ENCODE measurements around the gene MGAT3.

MGAT3 gene

DNA sequence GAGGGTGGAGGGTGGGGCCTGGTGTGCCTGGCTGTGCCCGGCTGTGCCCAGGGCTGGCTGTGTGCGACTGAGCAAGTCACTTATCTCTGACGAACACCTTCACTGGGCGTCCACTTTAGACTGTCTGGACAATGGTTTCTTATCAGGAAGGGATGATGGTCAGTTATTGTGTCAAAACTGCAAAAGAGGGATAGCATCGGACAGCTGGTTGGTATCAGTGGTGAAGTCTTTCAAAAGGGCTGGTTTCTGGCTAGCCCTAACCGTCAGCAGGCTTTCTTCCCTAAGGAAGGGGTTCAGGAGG is 4.1 kb upstream of the MGAT3 start:
- no peak for DNase-seq

DNA sequence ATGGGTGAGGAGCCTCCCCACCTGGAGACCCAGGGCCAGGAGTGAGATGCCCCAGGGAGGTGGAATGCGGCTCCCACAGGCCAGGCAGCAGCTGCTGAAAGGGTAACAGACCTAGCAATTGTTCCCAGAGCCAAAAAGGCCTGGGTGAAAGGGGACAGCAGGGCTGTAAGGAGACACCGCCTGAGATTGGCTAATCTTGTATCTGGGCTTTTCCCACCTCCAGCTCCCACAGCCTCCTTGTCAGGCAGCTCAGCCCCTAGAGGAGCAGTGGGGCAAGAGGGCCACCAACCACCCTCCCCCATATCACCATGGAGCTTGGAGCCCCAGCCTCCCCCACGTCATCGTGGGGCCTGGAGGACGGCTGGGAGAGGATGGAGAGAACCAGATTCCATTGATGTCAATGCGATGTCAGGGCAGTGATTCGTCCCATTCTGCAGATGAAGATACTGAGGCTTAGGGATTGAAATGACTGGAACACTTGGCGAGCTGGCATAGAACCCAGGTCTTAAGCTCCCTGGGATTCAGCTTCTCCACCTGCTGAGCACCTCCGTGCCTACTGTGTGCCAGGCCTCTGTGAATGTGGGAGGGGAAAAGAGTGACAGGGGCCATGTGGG is 2.9 kb upstream of the MGAT3 start:
- DNase-seq = no peak

DNA sequence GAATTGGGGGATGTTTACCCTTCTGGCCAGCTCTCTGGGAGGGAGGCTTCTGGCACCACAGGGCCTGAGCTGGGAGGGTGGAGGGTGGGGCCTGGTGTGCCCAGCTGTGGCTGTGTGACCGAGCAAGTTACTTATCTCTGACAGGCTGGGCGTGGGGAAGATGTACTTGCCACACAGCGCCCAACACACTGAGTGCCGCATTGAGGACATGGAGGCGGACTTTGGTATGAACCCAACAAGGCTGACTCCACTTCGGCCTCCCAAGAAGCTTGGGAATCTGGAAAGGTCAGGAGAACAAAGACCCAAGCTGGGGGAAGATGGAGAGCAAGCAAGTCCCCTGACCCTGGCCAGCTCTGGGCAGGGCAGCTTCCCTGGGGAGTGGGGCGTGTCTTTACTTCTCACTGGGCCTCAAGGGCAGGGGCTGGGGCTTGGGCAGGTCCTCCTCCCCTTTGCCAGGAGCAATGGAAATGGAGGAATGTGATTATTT is 2.4 kb upstream of the MGAT3 start:
- DNase-seq = no peak

DNA sequence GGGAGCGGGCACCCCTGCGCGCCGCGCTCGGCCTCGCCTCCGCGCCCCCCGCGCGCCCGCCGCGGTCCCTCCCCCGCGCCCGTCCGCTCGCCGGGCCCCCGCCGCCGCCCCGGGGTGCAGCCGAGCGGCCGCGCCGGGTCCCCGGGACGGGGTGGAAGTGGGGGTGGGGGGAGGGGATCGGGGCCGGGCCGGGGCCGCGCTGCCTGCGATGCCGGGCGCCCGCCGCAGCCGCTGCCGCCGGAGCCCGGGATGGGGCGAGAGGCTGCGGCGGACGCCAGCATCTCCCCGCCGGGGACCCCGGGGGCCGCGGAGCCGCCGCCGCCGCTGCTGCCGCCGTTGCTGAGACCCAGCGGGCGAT is 365 bp downstream of the MGAT3 start:
- DNase-seq = no peak

DNA sequence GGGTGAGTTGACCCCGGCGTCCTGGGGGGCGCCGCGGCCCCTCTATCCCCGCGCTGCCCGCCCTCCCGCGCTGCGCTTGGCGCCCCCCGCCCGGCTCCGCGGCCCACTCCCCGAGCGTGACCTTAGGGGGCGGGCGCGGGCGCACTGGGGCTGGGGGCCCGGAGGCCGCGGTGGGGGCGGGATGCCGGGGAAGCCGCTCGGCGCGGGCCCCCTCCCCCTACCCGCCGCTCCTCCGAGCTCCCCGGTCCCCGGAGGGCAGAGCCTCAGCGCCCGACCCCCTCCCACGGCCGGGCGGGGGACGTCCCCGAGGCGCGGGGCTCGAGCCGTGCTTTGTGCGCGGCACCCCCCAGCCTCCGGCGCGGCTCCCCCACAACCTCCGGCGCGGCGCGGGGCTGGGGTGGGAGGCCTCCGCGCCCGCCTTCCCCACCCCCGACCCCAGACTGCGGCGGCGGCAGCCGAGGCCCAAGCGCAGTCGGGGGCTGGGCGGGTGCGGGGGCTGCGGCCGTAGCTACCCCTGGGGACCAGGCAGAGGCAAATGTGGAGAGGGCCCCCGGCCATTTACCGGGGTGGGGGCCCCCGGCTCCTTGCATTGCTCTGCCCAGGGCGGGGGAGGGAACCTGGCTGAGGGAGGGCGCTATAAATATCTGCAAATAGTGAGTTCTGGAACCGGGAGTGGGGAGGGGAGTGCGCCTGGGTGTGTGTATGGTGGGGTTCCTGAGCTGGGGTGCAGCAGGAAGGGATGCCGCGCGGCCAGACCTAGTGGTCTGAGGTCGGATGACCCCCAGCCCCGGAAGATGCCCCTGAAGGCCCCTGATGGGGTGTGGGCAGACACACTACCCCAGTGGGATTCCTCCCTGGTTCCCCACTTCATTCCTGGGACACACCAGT is 988 bp downstream of the MGAT3 start:
- DNase-seq = no peak

DNA sequence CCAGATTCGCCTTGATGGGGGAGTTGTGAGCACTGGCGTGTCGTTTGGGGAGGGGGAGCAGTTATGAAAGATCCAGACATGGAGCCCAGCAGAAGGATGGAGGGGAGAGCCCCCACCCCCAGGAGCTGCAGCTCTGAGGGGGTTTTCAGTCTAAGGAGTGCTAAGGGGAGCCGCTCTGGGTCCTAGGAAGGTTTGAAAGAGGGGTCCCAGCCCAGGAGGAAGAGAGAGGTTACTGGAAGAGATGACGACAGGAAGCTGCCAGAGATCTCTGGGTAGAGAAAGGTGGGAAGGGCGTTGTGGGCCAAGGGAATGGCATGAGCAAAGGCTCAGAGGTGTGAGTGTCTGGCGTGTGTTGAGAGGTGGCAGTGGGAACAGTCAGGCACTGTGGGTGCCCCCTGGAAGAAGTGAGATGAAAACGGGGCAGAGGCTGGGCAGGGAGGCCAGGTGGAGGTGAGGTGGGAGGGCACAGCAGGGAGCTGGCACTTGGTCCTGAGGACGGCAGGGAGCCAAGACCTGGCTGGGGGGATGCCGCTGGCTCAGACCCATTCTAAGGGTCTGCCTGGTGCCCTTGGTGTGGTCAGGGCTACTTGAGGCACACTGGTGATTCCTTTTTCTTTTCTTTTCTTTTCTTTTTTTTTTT is 1.8 kb downstream of the MGAT3 start:
- no peak for DNase-seq

DNA sequence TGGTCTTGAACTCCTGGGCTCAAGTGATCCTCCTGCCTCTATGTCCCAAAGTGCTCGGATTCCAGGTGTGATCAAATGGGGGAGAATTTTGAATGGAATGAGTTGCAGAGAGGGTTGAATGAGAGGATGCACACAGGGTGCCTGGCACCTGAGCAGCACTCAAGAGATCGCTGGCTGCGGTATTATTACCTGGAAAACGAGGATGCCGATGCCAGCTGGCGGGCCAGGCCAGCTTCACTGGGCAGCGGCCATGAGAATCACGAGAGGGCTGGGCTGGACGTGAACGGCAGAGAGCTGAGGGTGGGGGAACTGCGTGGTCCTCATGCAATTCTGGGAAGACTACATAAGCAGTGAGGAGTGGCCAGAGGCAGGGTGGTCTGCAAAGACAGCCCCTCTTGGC is 2.9 kb downstream of the MGAT3 start:
- DNase-seq = no peak

DNA sequence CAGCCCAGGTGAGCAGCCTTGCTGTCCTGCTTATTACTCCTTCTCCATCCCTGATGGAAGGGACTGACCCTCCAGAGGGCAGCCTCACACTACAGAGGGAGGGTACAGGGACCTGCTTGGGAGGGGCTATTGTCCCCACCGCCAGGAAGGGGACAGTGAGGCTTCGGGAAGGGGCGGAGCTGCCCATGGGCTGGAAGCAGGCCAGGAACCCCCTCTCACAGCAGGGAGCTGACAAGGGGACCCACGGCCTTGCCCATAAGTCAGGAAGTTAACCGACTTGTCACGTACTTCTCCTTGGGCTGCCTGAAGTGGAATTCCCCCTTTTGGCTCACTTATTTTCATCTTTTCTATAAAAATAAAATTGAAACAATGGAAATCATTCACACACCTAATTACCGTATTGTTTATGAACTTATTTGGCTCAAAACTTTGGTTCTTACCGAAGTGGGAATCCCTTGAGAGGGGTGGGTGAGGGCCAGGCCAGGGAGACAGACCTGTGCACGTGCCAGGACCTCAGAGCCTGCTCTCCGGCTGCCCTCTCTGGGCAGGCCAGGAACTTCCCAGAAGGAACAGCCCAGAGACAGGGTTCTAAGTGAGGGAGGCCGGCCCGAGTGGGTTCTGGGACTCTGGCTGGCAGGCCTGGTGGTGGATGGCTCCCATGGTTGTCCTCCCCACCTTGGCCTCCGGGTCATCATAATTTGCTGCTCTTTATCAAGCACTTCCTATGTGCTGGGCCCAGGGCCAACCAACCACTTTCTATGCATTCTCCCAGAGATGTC is 5.8 kb downstream of the MGAT3 start:
- no peak for DNase-seq

DNA sequence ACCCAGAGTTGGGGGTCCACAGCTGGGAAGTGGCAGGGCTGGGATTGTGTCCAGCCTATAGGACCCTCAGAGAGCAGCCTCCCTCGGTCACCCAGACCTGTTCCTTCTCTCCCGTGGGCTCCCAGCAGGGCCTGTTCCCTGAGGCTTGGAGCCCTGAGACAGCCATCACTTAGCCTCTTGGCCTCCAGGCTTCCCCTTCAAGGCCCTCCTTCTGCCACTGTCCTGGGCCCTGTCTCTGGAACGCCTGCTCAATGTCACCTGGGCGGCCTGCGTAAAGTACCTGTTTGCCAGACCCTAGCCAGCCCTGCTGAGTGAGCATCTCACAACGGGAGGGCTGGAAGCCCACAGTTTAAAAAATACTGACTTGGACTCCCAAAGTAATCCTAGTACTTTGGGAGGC is 6.5 kb downstream of the MGAT3 start:
- no peak for DNase-seq

DNA sequence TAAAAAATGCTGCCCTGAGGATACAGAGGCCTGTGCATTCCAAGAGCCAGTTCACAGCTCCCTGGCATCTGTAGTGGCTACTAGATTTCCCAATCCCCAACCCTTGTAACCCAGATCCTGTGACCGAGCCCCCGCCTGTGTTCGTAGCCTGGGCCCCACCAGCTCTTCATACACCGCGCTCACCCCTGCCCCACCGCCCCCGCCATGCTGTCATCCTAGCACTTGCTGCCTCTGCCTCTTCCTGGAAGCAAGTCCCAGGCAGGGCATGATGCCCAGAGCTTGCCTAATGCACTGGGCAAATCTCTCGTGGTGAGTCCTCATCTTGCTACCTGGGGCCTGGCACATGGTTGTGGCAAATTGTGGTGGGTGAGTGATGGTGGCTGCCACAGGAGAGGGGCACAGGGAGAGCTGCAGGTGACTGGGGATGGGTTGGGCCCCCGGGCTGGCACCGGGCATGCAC is 7.1 kb downstream of the MGAT3 start:
- no peak for DNase-seq

DNA sequence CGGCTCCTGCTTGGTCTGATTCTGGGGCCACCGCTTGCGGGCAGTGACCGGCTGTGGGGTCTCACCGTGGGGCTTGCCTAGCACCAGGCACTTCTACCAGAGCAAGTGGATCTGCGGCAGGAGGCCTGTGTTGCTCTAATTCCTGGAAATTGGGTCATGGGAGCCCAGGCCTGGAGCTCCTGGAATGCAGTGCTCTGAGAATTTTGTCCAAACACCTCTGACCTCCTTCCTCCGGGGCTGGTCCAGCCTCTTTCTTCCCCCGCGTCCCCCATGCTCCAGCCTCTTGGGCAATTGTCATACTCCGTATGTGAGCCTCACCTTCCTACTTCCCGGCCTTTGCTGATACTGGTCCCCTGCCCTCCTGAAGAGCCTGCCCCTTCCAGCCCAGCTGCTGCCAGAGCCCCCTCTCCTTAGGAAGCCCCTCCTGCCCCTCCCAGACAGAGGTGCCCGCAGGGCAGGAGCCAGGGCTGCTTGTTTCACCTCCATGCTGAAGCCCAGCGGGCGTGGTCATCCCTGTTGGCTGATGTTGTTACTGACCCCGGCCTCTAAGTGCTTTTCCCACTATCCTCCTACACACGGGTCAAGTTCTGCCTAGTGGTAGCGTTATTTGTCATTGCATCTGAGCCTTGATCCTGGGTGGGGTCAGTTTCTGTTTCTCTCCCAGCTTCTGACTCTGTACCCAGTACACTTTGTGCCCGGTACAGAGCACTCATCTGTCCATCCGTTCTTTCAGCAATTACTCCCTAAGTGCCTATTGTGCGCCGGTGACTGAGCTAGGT is 9.6 kb downstream of the MGAT3 start:
- DNase-seq = no peak

DNA sequence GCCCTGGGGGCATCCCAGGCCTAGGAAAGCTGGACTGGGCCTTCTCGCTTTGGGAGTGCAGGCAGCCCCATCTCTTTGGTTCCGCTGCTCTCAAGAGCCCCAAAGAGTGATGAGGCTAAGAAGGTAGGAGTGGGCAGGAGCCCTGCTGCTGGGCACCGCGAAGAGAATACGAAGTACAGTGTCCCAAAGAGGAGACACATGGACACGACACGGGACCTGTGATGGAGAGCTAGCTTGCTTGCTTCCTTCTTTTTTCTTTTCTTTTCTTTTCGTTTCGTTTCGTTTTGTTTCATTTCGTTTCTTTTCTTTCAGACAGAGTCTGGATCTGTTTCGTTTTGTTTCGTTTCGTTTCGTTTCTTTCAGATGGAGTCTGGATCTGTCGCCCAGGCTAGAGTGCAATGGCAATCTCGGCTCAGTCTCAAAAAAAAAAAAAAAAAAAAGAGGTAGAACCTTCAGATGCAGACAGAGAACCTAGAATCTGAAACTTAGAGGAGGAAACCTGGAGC is 10.6 kb downstream of the MGAT3 start:
- no peak for DNase-seq

DNA sequence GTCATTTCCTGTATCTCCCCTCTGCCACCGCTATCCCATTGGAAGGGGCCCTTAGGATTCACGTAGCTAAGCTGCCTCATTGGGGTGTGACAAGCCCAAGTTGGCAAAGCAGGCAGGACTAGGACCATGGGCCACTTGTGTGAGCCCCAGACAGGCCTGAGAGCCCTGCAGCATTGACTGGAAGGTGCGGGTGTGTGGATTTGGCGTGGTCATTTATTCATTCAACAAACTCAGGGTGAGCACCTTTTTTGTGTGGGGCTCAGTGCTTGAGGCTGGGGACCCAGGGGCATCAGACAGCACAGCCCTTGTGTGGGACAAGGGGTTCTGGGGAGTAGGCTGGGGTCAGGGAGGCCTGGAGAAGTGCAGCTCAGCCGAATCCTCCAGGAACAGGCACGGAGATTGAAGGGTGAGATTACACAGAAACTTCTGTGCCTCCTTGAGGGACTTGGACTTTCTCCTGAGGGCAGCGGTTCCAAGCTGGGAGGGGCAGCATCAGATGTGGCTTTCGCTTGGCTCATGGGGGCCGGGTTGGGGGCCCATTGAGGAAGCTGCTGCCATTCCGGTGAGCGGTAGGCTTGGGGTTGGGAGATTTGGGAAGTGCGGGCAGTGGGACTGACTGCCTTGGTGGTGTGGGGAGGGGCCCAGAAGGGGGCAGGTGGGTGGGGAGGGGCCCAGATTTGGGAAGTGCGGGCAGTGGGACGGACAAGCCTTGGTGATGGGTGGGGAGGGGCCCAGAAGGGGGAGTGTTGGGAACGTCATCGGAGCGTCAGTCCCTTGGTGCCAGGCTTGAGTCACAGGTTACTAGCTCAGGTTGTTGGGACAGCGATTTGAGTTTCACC is 11.9 kb downstream of the MGAT3 start:
- DNase-seq = no peak

DNA sequence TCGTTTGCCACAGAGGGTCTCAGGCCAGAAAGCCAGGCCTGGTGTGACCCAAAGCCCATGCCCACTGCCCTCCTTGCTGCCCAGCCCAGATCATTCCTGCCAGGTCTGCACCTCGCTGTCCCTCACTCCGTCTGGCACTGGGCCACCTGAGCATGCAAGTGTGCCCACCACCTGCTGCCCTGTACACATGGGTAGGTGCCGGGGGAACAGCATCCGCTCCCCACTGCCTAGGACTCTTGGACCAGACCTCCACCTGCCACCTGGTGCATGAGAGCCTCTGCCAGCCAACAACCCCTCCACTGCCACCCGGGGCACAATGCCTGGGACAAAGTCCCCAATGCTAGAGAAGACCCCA is 12.5 kb downstream of the MGAT3 start:
- no peak for DNase-seq

DNA sequence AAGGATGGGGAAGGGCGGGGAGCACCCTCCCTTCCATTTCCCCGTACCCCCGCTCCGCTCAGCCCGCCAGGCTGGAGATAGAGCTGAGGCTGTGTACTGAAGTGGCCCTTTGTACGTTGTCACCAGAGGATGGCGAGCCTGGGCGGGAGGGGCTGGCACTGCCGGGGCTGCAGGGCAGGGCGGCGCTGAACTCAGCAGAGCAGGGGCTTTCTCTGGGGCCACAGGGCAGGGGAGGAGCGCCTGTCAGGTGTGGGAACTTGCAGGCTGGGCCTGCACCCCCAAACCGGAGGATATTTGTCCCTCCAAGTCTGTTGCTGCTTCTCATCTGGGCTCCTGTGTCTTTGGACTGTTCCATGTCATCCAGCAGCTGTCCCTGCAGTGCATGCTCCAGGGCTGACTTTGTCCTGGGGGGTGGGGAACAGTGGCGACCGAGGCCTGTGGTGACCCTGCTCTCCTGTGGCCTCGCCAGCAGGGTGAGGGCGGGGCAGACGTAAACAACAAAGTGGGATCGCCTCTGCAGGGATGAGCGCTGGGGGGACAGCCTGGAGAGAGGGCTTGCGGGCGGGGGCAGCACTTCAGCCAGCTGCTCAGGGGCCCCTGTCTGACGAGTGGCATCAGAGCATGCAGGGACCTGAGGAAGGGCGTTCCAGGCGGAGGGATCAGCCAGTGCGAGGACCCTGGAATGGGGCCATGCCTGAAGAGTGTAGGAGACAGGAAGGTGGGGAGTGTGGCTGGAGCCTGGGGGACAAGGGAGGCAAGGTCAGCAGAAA is 13.1 kb downstream of the MGAT3 start:
- no peak for DNase-seq

DNA sequence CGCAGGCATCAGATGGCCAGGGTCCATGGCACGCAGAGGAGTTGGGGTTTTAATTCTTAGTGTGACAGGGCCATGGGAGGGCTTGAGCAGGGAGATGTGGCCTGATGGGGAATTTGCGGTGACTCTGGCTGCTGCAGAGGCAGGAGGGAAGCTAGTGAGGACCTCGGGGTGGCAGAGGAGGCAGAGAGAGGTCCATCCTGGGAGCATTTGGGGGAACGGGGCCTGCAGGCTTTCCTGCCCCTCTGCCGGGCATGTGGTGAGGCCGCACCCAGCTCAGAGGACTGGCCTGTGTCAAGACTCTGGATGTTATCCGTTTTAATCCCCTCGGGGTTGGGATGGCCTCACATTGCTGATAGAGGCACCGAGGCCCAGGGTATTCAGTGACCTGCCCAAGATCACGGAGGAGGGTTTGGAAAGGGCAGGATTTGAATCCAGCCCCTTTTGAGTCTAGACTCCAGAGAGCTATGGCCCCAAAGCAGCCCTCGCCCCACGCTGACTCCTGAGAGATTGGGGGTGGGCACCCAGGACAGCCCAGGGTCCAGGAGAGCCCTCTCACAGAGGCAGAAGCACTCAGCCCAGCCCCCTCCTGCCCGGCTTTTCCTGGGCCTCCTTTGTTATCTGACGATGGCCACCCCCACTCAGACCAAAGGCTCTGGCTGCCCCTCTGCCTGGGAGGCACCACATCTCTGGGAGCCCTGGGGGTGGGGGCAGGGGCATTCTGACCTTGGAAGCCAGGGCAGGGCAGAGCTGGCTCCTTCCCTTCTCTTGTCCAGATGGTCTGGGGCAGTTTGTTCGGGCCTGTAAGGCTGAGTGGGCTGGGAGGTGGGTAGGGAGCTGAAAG is 13.9 kb downstream of the MGAT3 start:
- DNase-seq = no peak

DNA sequence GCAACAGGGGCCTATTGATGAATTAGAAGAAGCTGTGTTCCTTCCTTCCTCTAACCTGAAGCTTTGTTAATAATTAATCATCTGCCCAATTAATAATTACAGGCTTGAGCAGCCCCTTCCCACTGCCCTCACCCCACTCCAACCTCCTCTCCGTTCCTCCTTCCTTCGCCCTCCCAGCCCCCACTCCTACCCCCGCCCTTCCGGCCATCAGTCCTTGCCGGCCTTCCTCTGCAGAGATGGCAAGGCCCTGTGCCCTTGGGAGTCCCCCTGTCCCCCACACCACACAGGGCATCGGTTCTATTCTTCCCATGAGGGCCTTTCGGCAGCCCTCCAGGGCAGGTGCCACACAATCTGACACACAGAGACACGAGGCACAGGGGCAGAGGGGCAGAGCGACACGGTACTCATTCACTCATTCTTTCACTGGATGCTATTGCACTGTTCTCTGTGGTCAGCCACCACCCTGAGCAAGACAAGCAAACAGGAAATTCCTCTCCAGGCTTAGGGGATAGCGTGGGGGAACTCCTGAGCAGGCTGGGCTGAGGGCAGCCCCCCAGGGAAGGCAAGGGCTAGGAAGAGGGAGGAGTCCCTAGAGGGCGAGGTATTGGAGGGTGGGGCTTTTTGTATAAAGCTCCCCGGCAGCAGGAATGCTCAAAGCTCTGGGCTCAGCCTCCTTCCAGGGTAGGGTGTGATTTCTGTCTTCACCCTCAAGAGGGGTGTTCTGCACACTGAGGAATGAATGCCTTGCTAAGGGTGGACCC is 14.7 kb downstream of the MGAT3 start:
- DNase-seq = no peak

DNA sequence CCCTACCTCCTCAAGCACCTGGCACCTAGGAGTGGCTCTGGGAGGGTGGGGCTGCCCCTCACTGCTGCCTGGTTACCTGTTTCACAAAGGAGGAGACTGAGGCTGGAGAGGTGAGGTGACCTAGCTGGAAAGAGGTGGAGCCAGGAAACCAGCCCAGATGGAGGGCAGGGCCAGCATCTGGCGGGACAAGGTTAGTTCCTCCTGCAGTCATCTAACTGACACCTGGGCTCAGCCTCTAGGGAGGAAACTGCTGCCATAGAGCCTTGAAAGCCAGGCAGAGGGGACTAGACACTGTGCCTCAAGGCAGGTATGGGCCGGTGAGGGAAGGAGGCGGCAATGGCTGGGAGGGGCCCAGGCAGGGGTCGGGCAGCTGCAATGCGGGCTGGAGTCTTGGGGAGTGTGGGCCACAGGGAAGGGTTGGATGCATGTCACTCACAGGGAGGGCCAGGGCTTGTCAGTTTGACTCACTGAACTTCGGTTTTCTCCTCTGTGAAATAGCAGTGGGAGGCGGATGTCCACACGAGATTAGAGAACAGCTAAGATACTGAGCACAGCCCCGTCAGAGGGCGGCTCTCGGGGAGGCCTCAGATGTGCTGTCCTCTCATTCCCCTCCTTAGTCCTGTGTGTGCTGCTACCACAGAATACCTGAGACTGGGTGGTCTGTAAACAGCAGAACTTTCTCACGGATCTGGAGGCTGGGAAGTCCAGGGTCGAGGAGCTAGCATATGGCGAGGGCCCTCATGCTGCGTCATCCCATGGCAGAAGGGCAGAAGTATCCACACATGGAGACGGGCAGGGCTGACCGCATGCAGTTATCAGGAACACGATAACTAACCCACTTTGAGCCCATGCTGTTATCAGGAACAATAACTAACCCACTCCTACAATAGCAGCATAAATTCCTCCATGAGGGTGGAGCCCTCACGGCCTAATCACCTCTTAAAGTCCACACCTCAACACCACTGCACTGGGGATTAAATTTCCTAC is 16.1 kb downstream of the MGAT3 start:
- no peak for DNase-seq
